Measurements from ENCODE around the gene NXF3. TPM values are rescaled to one million over a fixed set of nuclear protein-coding genes. Genes with fewer than 3 reads are reported as not detected.

The NXF3 gene
- total RNA-seq, 2 donors from 2014 or later, result 257 TPM; not detected in 1

GRCh38 chrX:103063918-103064434 is 29.0 kb downstream of the NXF3 start, which contains the start of gene BEX1:
BEX1 (minus strand) TSS chrX:103064171; CDS start chrX:103063274, 897 bp downstream.
- TF ChIP-seq POLR2A (IDR thresholded peaks at IDR 0.05), result no peak
- TF ChIP-seq CTCF (IDR thresholded peaks at IDR 0.05), result no peak
- no peak for TF ChIP-seq POLR2AphosphoS5 (IDR thresholded peaks at IDR 0.05)
- peak within 1 kb of the TSS; percentile 14 to 27 for H3K4me3 ChIP-seq
- DNase-seq (ENCODE audit: low spot score), result peak; percentile 6
- intact Hi-C loops (cut with DNase I), result no loop called here
- no peaks in the 10 kb centered on the region for H3K27me3 ChIP-seq (replicated peaks; ENCODE audit: insufficient read depth)
- H3K9me3 ChIP-seq, result no peaks in the 10 kb centered on the region
- H3K4me1 ChIP-seq (replicated peaks), result no peaks in the 10 kb centered on the region
- no peak within 1 kb of the TSS for H3K27ac ChIP-seq
- no peaks in the 10 kb centered on the region for H3K36me3 ChIP-seq
- WGBS, result under 1% methylated on average over 22 of the region's 39 CpGs

GRCh38 chrX:103063191-103063845 is 29.6 kb downstream of the NXF3 start:
- 3% methylated on average over 12 of the region's 34 CpGs for WGBS
- no peaks in the 10 kb centered on the region for H3K36me3 ChIP-seq

GRCh38 chrX:103061486-103061885 is 31.5 kb downstream of the NXF3 start:
- TF ChIP-seq POLR2A (IDR thresholded peaks at IDR 0.05) (no peak), POLR2AphosphoS5 (IDR thresholded peaks at IDR 0.05) (no peak), CTCF (IDR thresholded peaks at IDR 0.05) (no peak)
- 90% methylated on average over 3 of the region's 3 CpGs for WGBS

More at GRCh38 chrX:103063191-103063845, 29.6 kb downstream of the NXF3 start:
- intact Hi-C loops (cut with DNase I), result no loop called here
- H3K9me3 ChIP-seq, result no peaks in the 10 kb centered on the region
- H3K27me3 ChIP-seq (replicated peaks; ENCODE audit: insufficient read depth), result no peaks in the 10 kb centered on the region
- DNase-seq (ENCODE audit: low spot score), result no peak
- no peak for TF ChIP-seq POLR2A (IDR thresholded peaks at IDR 0.05)
- no peak for TF ChIP-seq POLR2AphosphoS5 (IDR thresholded peaks at IDR 0.05)
- TF ChIP-seq CTCF (IDR thresholded peaks at IDR 0.05), result no peak
- H3K27ac ChIP-seq, result no peak overlapping the region
- peak overlapping the region; percentile 14 to 27 for H3K4me3 ChIP-seq
- H3K4me1 ChIP-seq (replicated peaks), result no peaks in the 10 kb centered on the region

GRCh38 chrX:103056902-103057301 is 36.0 kb downstream of the NXF3 start:
- no peaks in the 10 kb centered on the region for H3K36me3 ChIP-seq
- H3K9me3 ChIP-seq, result no peaks in the 10 kb centered on the region
- no peak for DNase-seq (ENCODE audit: low spot score)
- no peaks in the 10 kb centered on the region for H3K27me3 ChIP-seq (replicated peaks; ENCODE audit: insufficient read depth)
- H3K4me1 ChIP-seq (replicated peaks), result no peaks in the 10 kb centered on the region
- WGBS, result 58% methylated on average over 2 of the region's 2 CpGs
- intact Hi-C loops (cut with DNase I), result no loop called here
- TF ChIP-seq POLR2AphosphoS5 (IDR thresholded peaks at IDR 0.05), result no peak
- TF ChIP-seq CTCF (IDR thresholded peaks at IDR 0.05), result no peak
- TF ChIP-seq POLR2A (IDR thresholded peaks at IDR 0.05), result no peak
- H3K27ac ChIP-seq, result no peak overlapping the region
- no peak overlapping the region for H3K4me3 ChIP-seq

More at GRCh38 chrX:103061486-103061885, 31.5 kb downstream of the NXF3 start:
- no peaks in the 10 kb centered on the region for H3K4me1 ChIP-seq (replicated peaks)
- H3K36me3 ChIP-seq, result no peaks in the 10 kb centered on the region
- no peak for DNase-seq (ENCODE audit: low spot score)
- no peak overlapping the region for H3K27ac ChIP-seq
- no peaks in the 10 kb centered on the region for H3K27me3 ChIP-seq (replicated peaks; ENCODE audit: insufficient read depth)
- H3K9me3 ChIP-seq, result no peaks in the 10 kb centered on the region
- intact Hi-C loops (cut with DNase I), result no loop called here
- H3K4me3 ChIP-seq, result no peak overlapping the region

- TF ChIP-seq CTCF (IDR thresholded peaks at IDR 0.05) (no peak), POLR2A (IDR thresholded peaks at IDR 0.05) (no peak)
- intact Hi-C loops (cut with DNase I), result no loop called here
- DNase-seq (ENCODE audit: low spot score), result no peak
- no peaks in the 10 kb centered on the region for H3K27me3 ChIP-seq (replicated peaks; ENCODE audit: insufficient read depth)
- no peaks in the 10 kb centered on the region for H3K36me3 ChIP-seq
- H3K4me3 ChIP-seq, result no peak overlapping the region
- H3K4me1 ChIP-seq (replicated peaks), result no peaks in the 10 kb centered on the region
- no peak overlapping the region for H3K27ac ChIP-seq
- no peaks in the 10 kb centered on the region for H3K9me3 ChIP-seq
Measured at GRCh38 chrX:103052625-103053024, 40.3 kb downstream of the NXF3 start.

Measured in prostate gland (tissue), 2 donors.